Immature natural killer cell (primary cell): ENCODE measurements around the gene TVP23A. TPM values are rescaled to one million over a fixed set of nuclear protein-coding genes. Genes with fewer than 3 reads are reported as not detected.
"Not testable (repeated sequence)": the region's sequence is repeated elsewhere in the genome, so short reads cannot be mapped to it uniquely, and the experiment has no call there.

Experiments used
- DNase-seq, 3 donors: peaks; one replicate each; pipeline ENCODE4 v3.0.0; 2022; ENCODE audit warnings: mixed read lengths in 1 of 3
- H3K27ac Mint-ChIP-seq, 6 donors: one replicate each; pipeline ENCODE4 v1.8.0; 2020; ENCODE audit warnings: mixed read lengths in 6 of 6, mild to moderate bottlenecking in 5 of 6, inconsistent platforms in 4 of 6, moderate library complexity in 3 of 6
- H3K27me3 Mint-ChIP-seq, 3 donors: one replicate each; pipeline ENCODE4 v1.8.0; 2020 to 2021; ENCODE audit warnings: low read depth in 3 of 3, mild to moderate bottlenecking in 3 of 3, mixed read lengths in 3 of 3, moderate library complexity in 3 of 3, inconsistent platforms in 1 of 3
- H3K36me3 Mint-ChIP-seq, 3 donors: one replicate each; pipeline ENCODE4 v1.8.0; 2020; ENCODE audit warnings: mixed read lengths in 3 of 3, inconsistent platforms in 2 of 3, mild to moderate bottlenecking in 2 of 3
- H3K4me1 Mint-ChIP-seq, 2 donors: one replicate each; pipeline ENCODE4 v1.8.0; 2020; ENCODE audit warnings: inconsistent platforms in 2 of 2, mild to moderate bottlenecking in 2 of 2, mixed read lengths in 2 of 2, moderate library complexity in 1 of 2
- H3K4me3 Mint-ChIP-seq, 5 donors: one replicate each; pipeline ENCODE4 v1.8.0; 2020; ENCODE audit warnings: mild to moderate bottlenecking in 5 of 5, mixed read lengths in 5 of 5, inconsistent platforms in 3 of 5, moderate library complexity in 3 of 5
- H3K9me3 Mint-ChIP-seq, 6 donors: one replicate each; pipeline ENCODE4 v1.8.0; 2020; ENCODE audit warnings: mild to moderate bottlenecking in 6 of 6, mixed read lengths in 6 of 6, inconsistent platforms in 4 of 6, moderate library complexity in 3 of 6
- polyA plus RNA-seq, 3 donors: library from polyadenylated mRNA; unstranded; fragments of 300-500 nt; fragmentation: Illumina TruSeq; gene quantifications; one replicate each; pipeline ENCODE4 v1.2.3, GENCODE V29; 2021

The TVP23A gene
- polyA plus RNA-seq, 3 donors from 2014 or later: 0.09 to 0.46 (median 0.14) TPM

GRCh38 chr16:10743610-10744369 is 74.8 kb downstream of the TVP23A start, which contains the start of gene NUBP1:
NUBP1 (plus strand) TSS chr16:10743842; CDS start chr16:10743864, 22 bp downstream.
- Mint-ChIP-seq H3K4me3 (peak within 1 kb of the TSS; percentile 89 to 99 (median 96)), H3K27ac (peak within 1 kb of the TSS; percentile 95 to 100 (median 98)), H3K9me3 (no peaks in the 10 kb centered on the region), H3K36me3 (peaks cover 4 to 23% (median 5%) of the 10 kb centered on the region in 3 donors), H3K4me1 (peaks cover 22 to 35% of the 10 kb centered on the region in 2 donors), H3K27me3 (peaks cover 8 to 9% (median 8%) of the 10 kb centered on the region in 3 donors)
- peak; percentile 98 to 99 (median 99) for DNase-seq

- Mint-ChIP-seq H3K9me3 (no peaks in the 10 kb centered on the region), H3K27me3 (peaks cover 8 to 9% (median 8%) of the 10 kb centered on the region in 3 donors), H3K27ac (peak overlapping the region; percentile 95 to 100 (median 98)), H3K4me3 (peak overlapping the region; percentile 89 to 99 (median 96)), H3K36me3 (peaks cover 4 to 17% (median 5%) of the 10 kb centered on the region in 3 donors), H3K4me1 (peaks cover 22 to 35% of the 10 kb centered on the region in 2 donors)
- DNase-seq: no peak
Measured at GRCh38 chr16:10743227-10743609, 75.4 kb downstream of the TVP23A start.

- Mint-ChIP-seq H3K4me3 (no peak overlapping the region), H3K4me1 (peaks cover 29 to 35% of the 10 kb centered on the region in 2 donors), H3K27me3 (peaks cover 8 to 10% (median 9%) of the 10 kb centered on the region in 3 donors), H3K36me3 (peaks cover 4 to 8% (median 5%) of the 10 kb centered on the region in 3 donors), H3K9me3 (no peaks in the 10 kb centered on the region), H3K27ac (peak overlapping the region in 1 of 6 donors; percentile 56)
- DNase-seq: no peak
Measured at GRCh38 chr16:10741844-10742243, 76.8 kb downstream of the TVP23A start.

- Mint-ChIP-seq H3K27ac (peak overlapping the region in 2 of 6 donors; percentile 58 to 85), H3K4me1 (peaks cover 29 to 35% of the 10 kb centered on the region in 2 donors)
- not testable (repeated sequence) for H3K9me3 Mint-ChIP-seq, H3K36me3 Mint-ChIP-seq, H3K27me3 Mint-ChIP-seq, H3K4me3 Mint-ChIP-seq, DNase-seq
Measured at GRCh38 chr16:10741249-10741648, 77.3 kb downstream of the TVP23A start.

GRCh38 chr16:10740845-10741208 is 77.8 kb downstream of the TVP23A start:
- Mint-ChIP-seq H3K4me3 (peak overlapping the region in 1 of 5 donors; percentile 15), H3K27ac (peak overlapping the region in 2 of 6 donors; percentile 58 to 85), H3K27me3 (peaks cover 8 to 10% (median 9%) of the 10 kb centered on the region in 3 donors), H3K4me1 (peaks cover 29 to 33% of the 10 kb centered on the region in 2 donors), H3K36me3 (peaks cover 3 to 5% (median 4%) of the 10 kb centered on the region in 3 donors), H3K9me3 (no peaks in the 10 kb centered on the region)
- no peak for DNase-seq

GRCh38 chr16:10740000-10740844 is 78.4 kb downstream of the TVP23A start:
- no peak for DNase-seq
- peak overlapping the region in 1 of 5 donors; percentile 47 for H3K4me3 Mint-ChIP-seq
- no peaks in the 10 kb centered on the region for H3K9me3 Mint-ChIP-seq
- H3K27me3 Mint-ChIP-seq: peaks cover 8 to 10% (median 9%) of the 10 kb centered on the region in 3 donors
- peaks cover 23 to 27% of the 10 kb centered on the region in 2 donors for H3K4me1 Mint-ChIP-seq
- peaks cover 0 to 4% (median 0%) of the 10 kb centered on the region in 3 donors for H3K36me3 Mint-ChIP-seq
- peak overlapping the region in 2 of 6 donors; percentile 13 to 85 for H3K27ac Mint-ChIP-seq

- Mint-ChIP-seq H3K9me3 (no peaks in the 10 kb centered on the region), H3K27ac (no peak overlapping the region), H3K27me3 (peaks cover 2 to 5% (median 5%) of the 10 kb centered on the region in 3 donors), H3K4me3 (no peak overlapping the region), H3K4me1 (peaks cover 11 to 14% of the 10 kb centered on the region in 2 donors), H3K36me3 (no peaks in the 10 kb centered on the region)
- peak in 1 of 3 donors; percentile 24 for DNase-seq
Measured at GRCh38 chr16:10738231-10739077, 80.1 kb downstream of the TVP23A start.

- DNase-seq: peak; percentile 74 to 80 (median 76)
- H3K27ac Mint-ChIP-seq: peak overlapping the region; percentile 54 to 85 (median 66)
- peaks cover 7% of the 10 kb centered on the region in 2 donors for H3K4me1 Mint-ChIP-seq
- H3K9me3 Mint-ChIP-seq: peaks cover 0 to 2% (median 0%) of the 10 kb centered on the region in 6 donors
- peaks cover 0 to 9% (median 3%) of the 10 kb centered on the region in 3 donors for H3K27me3 Mint-ChIP-seq
- peak overlapping the region; percentile 54 to 75 (median 74) for H3K4me3 Mint-ChIP-seq
- H3K36me3 Mint-ChIP-seq: no peaks in the 10 kb centered on the region
Measured at GRCh38 chr16:10737068-10737625, 81.4 kb downstream of the TVP23A start.

GRCh38 chr16:10731790-10732189 is 86.8 kb downstream of the TVP23A start:
- no peak overlapping the region for H3K4me3 Mint-ChIP-seq
- peaks cover 0 to 5% (median 0%) of the 10 kb centered on the region in 3 donors for H3K27me3 Mint-ChIP-seq
- no peaks in the 10 kb centered on the region for H3K36me3 Mint-ChIP-seq
- H3K4me1 Mint-ChIP-seq: no peaks in the 10 kb centered on the region
- H3K27ac Mint-ChIP-seq: no peak overlapping the region
- H3K9me3 Mint-ChIP-seq: peaks cover 0 to 2% (median 0%) of the 10 kb centered on the region in 6 donors
- no peak for DNase-seq

GRCh38 chr16:10729104-10730048 is 89.2 kb downstream of the TVP23A start:
- DNase-seq: no peak
- no peak overlapping the region for H3K4me3 Mint-ChIP-seq
- no peak overlapping the region for H3K27ac Mint-ChIP-seq
- no peaks in the 10 kb centered on the region for H3K36me3 Mint-ChIP-seq
- peaks cover 0 to 2% (median 0%) of the 10 kb centered on the region in 6 donors for H3K9me3 Mint-ChIP-seq
- no peaks in the 10 kb centered on the region for H3K4me1 Mint-ChIP-seq
- peaks cover 0 to 5% (median 0%) of the 10 kb centered on the region in 3 donors for H3K27me3 Mint-ChIP-seq

- Mint-ChIP-seq H3K4me3 (no peak overlapping the region), H3K27me3 (peaks cover 0 to 3% (median 0%) of the 10 kb centered on the region in 3 donors), H3K4me1 (no peaks in the 10 kb centered on the region), H3K27ac (no peak overlapping the region), H3K36me3 (no peaks in the 10 kb centered on the region), H3K9me3 (peaks cover 0 to under 1% (median 0%) of the 10 kb centered on the region in 6 donors)
- DNase-seq: no peak
Measured at GRCh38 chr16:10728003-10728887, 90.3 kb downstream of the TVP23A start.
